SU-DHL-6 (cell line): Measurements from ENCODE around the gene DNAJC28.

ENCODE experiments used
- EZH2phosphoT487 ChIP-seq: fragments of 200-600 bp; sonication (generic), shearing (Covaris generic); conservative IDR thresholded peaks from 2 replicates; pipeline ENCODE4 v1.6.1; 2018; ENCODE audit warnings: mild to moderate bottlenecking, antibody characterized with exemption, low read length, moderate library complexity, mixed read lengths
- TF ChIP-seq, protein P1 (sequence below): fragments of 200-600 bp; sonication (generic); IDR thresholded peaks from one replicate; pipeline ENCODE4 v1.5.1; 2017; ENCODE audit warnings: antibody characterized with exemption, mild to moderate bottlenecking, low read length, moderate library complexity; ENCODE audit not compliant: insufficient read depth, poor library complexity, severe bottlenecking

DNA sequence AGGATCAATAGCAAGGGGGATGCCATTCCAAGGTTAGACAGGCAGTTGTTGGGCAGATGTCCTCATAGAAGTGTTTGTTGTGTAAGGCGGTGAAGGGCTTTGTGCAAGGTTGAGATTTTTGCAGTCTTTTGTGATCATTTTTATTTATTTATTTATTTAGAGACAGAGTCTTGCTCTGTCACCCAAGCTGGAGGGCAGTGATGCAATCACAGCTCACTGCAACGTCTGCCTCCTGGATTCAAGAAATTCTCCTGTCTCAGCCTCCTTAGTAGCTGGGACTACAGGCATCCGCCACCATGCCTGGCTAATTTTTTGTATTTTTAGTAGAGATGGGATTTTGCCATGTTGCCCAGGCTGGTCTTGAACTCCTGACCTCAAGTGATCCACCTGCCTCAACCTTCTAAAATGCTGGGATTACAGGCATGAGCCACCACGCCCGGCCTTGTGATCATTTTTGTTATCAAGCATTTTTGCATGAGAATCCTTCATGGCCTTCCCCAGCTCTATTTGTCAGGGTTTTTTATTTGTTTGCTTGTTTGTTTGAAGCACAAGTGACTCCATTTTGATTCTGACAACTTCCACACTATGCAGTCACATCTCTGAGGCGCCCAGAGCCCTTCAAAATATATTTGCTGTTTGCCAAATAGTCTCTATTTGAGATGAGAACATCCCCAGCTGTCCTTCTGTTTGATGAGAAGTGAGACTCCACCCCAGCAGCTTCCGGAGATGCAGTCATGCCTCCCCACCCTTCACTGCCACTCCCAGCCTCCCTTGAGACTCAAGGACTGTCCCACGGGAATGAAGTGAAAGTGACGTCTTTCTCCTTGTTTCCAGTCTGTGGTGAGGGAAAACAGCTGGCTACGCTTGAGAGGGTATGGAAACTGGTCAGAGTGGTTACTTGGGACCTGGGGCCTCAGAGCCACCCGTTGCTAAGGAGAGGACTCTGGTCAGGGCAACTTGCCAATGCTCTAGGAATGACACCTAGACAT is 49.7 kb downstream of the DNAJC28 start:
- TF ChIP-seq, protein P1, sequence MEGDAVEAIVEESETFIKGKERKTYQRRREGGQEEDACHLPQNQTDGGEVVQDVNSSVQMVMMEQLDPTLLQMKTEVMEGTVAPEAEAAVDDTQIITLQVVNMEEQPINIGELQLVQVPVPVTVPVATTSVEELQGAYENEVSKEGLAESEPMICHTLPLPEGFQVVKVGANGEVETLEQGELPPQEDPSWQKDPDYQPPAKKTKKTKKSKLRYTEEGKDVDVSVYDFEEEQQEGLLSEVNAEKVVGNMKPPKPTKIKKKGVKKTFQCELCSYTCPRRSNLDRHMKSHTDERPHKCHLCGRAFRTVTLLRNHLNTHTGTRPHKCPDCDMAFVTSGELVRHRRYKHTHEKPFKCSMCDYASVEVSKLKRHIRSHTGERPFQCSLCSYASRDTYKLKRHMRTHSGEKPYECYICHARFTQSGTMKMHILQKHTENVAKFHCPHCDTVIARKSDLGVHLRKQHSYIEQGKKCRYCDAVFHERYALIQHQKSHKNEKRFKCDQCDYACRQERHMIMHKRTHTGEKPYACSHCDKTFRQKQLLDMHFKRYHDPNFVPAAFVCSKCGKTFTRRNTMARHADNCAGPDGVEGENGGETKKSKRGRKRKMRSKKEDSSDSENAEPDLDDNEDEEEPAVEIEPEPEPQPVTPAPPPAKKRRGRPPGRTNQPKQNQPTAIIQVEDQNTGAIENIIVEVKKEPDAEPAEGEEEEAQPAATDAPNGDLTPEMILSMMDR, result no peak
- TF ChIP-seq EZH2phosphoT487, result no peak
